Activated naive CD4-positive, alpha-beta T cell treated with Interleukin-2 at 50 U/mL for 16 hours (primary cell): ENCODE results near the gene HAP1.
"Not testable (repeated sequence)": the region's sequence is repeated elsewhere in the genome, so short reads cannot be mapped to it uniquely, and the experiment has no call there.

ENCODE experiments used
- DNase-seq: peaks from one replicate; pipeline ENCODE4 v3.0.0-alpha.2; 2020

The HAP1 gene

GRCh38 chr17:41724476-41725050 is 9.9 kb downstream of the HAP1 start:
- DNase-seq, result no peak

GRCh38 chr17:41723801-41724475 is 10.5 kb downstream of the HAP1 start:
- DNase-seq, result no peak

GRCh38 chr17:41722231-41722630 is 12.2 kb downstream of the HAP1 start:
- DNase-seq, result no peak

GRCh38 chr17:41718287-41718645 is 16.2 kb downstream of the HAP1 start:
- DNase-seq, result no peak

GRCh38 chr17:41717408-41718286 is 16.8 kb downstream of the HAP1 start:
- no peak for DNase-seq

- DNase-seq, result no peak
Observed at GRCh38 chr17:41711669-41712400, 22.6 kb downstream of the HAP1 start, which contains the start of gene GAST. Gene GAST, plus strand, starts transcription at chr17:41712331. Its CDS starts 3,106 bp downstream, at chr17:41715437.

- DNase-seq, result no peak
Observed at GRCh38 chr17:41710472-41711090, 23.9 kb downstream of the HAP1 start.

GRCh38 chr17:41707803-41708669 is 26.4 kb downstream of the HAP1 start:
- no peak for DNase-seq

GRCh38 chr17:41705271-41705991 is 29.0 kb downstream of the HAP1 start:
- no peak for DNase-seq

GRCh38 chr17:41702712-41703111 is 31.7 kb downstream of the HAP1 start:
- no peak for DNase-seq

- DNase-seq, result not testable (repeated sequence)
Observed at GRCh38 chr17:41700843-41701242, 33.6 kb downstream of the HAP1 start.

- DNase-seq, result no peak
Observed at GRCh38 chr17:41697122-41697962, 37.1 kb downstream of the HAP1 start.

GRCh38 chr17:41695954-41696757 is 38.3 kb downstream of the HAP1 start:
- DNase-seq, result peak; percentile 69

GRCh38 chr17:41695134-41695661 is 39.2 kb downstream of the HAP1 start:
- DNase-seq, result no peak

- no peak for DNase-seq
Observed at GRCh38 chr17:41692722-41693521, 41.5 kb downstream of the HAP1 start.

- no peak for DNase-seq
Observed at GRCh38 chr17:41691031-41691777, 43.2 kb downstream of the HAP1 start.

- DNase-seq, result no peak
Observed at GRCh38 chr17:41690497-41690896, 43.9 kb downstream of the HAP1 start.
